HepG2 (cell line): Measurements from ENCODE around the gene PCDHB7. TPM values are rescaled to one million over a fixed set of nuclear protein-coding genes. Genes with fewer than 3 reads are reported as not detected.
A peak's percentile ranks its signal among the peaks of the same experiment; 100 is the strongest.
"Not testable (repeated sequence)": the region's sequence is repeated elsewhere in the genome, so short reads cannot be mapped to it uniquely, and the experiment has no call there.

ENCODE experiments used
- ATAC-seq: fragments of 200-7000 bp; cut with Tn5 transposase; 3 replicates; pipeline ENCODE4 v1.9.1; 2020; ENCODE audit warnings: mild to moderate bottlenecking, moderate library complexity
- BruUV-seq: library from RNA; stranded (reverse); fragments of 400-500 nt; replicated peaks from 2 replicates; lab custom pipeline; 2021; lab: Mats Ljungman, UMichigan
- CTCF ChIA-PET: fragments of 300-600 bp; formaldehyde crosslinking; extraction: SDS; loops from one replicate; lab custom pipeline; 2021; ENCODE audit warnings: low total read pairs, inconsistent platforms, low intra/inter-chr PET ratio; lab: Yijun Ruan, JAX
- POLR2A ChIA-PET: fragments of 350-600 bp; sonication (Branson Sonifier 250); formaldehyde crosslinking; loops from one replicate; lab custom pipeline; 2020; ENCODE audit warnings: antibody characterized with exemption, inconsistent platforms; lab: Yijun Ruan, JAX
- DNase-seq: peaks from one replicate; pipeline ENCODE4 v3.0.0-alpha.2; 2015; ENCODE audit warnings: low spot score
- FAIRE-seq: peaks from 3 replicates; lab custom pipeline; 2011; peaks lifted over from hg19 to GRCh38; lab: Jason Lieb, UNC
- H2AFZ ChIP-seq: one replicate; pipeline ENCODE4 v1.6.1; 2011; ENCODE audit warnings: low read length, inconsistent platforms
- H3K27ac ChIP-seq: fragments of 300-600 bp; 3 replicates; pipeline ENCODE4 v1.8.0; 2011; ENCODE audit warnings: mixed run types, mild to moderate bottlenecking, mixed read lengths, low read length, inconsistent platforms; ENCODE audit not compliant: insufficient read depth; ENCODE audit errors: extremely low read length
- H3K27me3 ChIP-seq, 2 experiments: fragments of 200-600 bp in 1 of 2; 2 replicates in 1 of 2; 3 replicates in 1 of 2; pipeline versions ENCODE4 v1.6.0 to v1.8.0; 2011; ENCODE audit warnings: low read length in 2 of 2, mild to moderate bottlenecking in 2 of 2, moderate library complexity in 2 of 2, inconsistent platforms in 1 of 2; ENCODE audit not compliant: insufficient read depth in 2 of 2, control insufficient read depth in 1 of 2
- H3K36me3 ChIP-seq, 2 experiments: fragments of 200-600 bp in 1 of 2; replicated peaks in 1 of 2; 2 replicates in 1 of 2; 3 replicates in 1 of 2; pipeline versions ENCODE4 v1.5.1 to v1.8.0; 2011; ENCODE audit warnings: low read length in 2 of 2, inconsistent platforms in 1 of 2; ENCODE audit not compliant: insufficient read depth in 2 of 2, control insufficient read depth in 1 of 2
- H3K4me1 ChIP-seq: 2 replicates; pipeline ENCODE4 v1.5.1; 2012; ENCODE audit warnings: low read length, inconsistent platforms; ENCODE audit not compliant: insufficient read depth
- H3K4me2 ChIP-seq: 2 replicates; pipeline ENCODE4 v1.6.0; 2011; ENCODE audit warnings: low read depth, low read length, inconsistent platforms
- H3K4me3 ChIP-seq, 3 experiments: fragments of 200-600 bp in 1 of 3; sonication (generic), shearing (Covaris generic) in 1 of 3; replicated peaks in 1 of 3; 2 replicates each; pipeline ENCODE4 v1.5.1; 2011 to 2016; ENCODE audit warnings: low read length in 3 of 3, inconsistent platforms in 2 of 3, low read depth in 2 of 3, mild to moderate bottlenecking in 2 of 3, control low read depth in 1 of 3, mixed read lengths in 1 of 3; ENCODE audit not compliant: insufficient read depth in 1 of 3
- H3K79me2 ChIP-seq: one replicate; pipeline ENCODE4 v1.6.1; 2011; ENCODE audit warnings: low read length, inconsistent platforms; ENCODE audit not compliant: insufficient read depth
- H3K9ac ChIP-seq: 2 replicates; pipeline ENCODE4 v1.6.0; 2011; ENCODE audit warnings: mild to moderate bottlenecking, low read depth, low read length, inconsistent platforms; ENCODE audit not compliant: insufficient read depth
- H3K9me3 ChIP-seq: 2 replicates; pipeline ENCODE4 v1.5.1; 2012; ENCODE audit warnings: mild to moderate bottlenecking, low read length
- H4K20me1 ChIP-seq: 2 replicates; pipeline ENCODE4 v1.6.0; 2011; ENCODE audit warnings: inconsistent platforms, mild to moderate bottlenecking, low read length, moderate library complexity; ENCODE audit not compliant: insufficient read depth
- SMC3 ChIP-seq: IDR thresholded peaks from 2 replicates; pipeline ENCODE4 v1.6.1; 2011; ENCODE audit warnings: low read length, improper control_type of control experiment
- WGBS: methylation state at CpG from one replicate; pipeline ENCODE4 v1.1.6; 2017; ENCODE audit warnings: low lambda C conversion rate; 5-methylcytosine and 5-hydroxymethylcytosine counted together
- in situ Hi-C: cut with HindIII; loops from 2 replicates; pipeline ENCODE4 v1.10.0; 2017; ENCODE audit warnings: low pct_unique_long_range_greater_than_20kb; ENCODE audit not compliant: extremely low pct_ligation_motif_present
- intact Hi-C: fragments of 100-400 bp; cut with micrococcal nuclease; formaldehyde crosslinking; loops from one replicate; pipeline ENCODE4 v1.10.0; 2022; ENCODE audit not compliant: unreplicated experiment
- polyA plus RNA-seq, 8 experiments: library from polyadenylated mRNA; depleted of rRNA in 3 of 8; stranded (reverse) in 7 of 8; unstranded in 1 of 8; fragments of >200 nt; fragmentation: Illumina TruSeq in 4 of 8; extraction: Trizol in 4 of 8; gene quantifications; 2 replicates each; pipeline versions ENCODE4 v1.2.1 to v1.2.3, GENCODE V29; 2011 to 2016; ENCODE audit warnings: low read depth in 4 of 8, missing spikeins in 1 of 8, mixed read lengths in 1 of 8; ENCODE audit not compliant: insufficient read depth in 1 of 8
- total RNA-seq, 5 experiments: library from RNA; depleted of rRNA; stranded (reverse); fragments of >200 nt; fragmentation: Illumina TruSeq; extraction: Trizol; gene quantifications; 2 replicates each; pipeline ENCODE4 v1.2.3, GENCODE V29; 2016; ENCODE audit warnings: low read depth in 1 of 5
- TF ChIP-seq, protein P1 (sequence below): sonication (generic); formaldehyde crosslinking; IDR thresholded peaks from 2 replicates; pipeline ENCODE4 v1.5.0; 2020; ENCODE audit warnings: mild to moderate bottlenecking, missing genetic modification reagents, moderate library complexity

PCDHB7 gene
- total and polyA plus RNA-seq, 2 of the 13 experiments (the other 11 are each of a cell fraction or from before 2014, with no cell fraction given), result 0.02 to 0.03 TPM

DNA sequence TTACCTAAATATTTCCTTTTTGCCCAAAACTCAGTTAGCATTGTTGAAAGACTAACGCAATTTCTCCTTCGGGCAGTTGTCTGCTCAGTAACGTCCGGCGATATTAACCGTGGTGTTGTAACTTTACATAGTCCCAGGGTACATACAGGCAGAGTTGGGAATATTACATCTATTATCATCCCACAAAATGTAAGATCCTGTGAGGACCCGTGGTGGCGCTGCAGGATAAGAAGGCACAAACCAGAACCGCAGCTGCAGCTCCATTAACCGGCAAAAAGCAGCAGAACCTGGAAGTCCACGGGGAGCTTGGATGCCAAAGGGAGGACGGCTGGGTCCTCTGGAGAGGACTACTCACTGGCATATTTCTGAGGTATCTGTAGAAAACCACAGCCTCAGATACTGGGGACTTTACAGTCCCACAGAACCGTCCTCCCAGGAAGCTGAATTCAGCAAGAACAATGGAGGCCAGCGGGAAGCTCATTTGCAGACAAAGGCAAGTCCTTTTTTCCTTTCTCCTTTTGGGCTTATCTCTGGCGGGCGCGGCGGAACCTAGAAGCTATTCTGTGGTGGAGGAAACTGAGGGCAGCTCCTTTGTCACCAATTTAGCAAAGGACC is 5.2 kb downstream of the PCDHB7 start, which contains the start of gene PCDHB8:
PCDHB8 (plus strand) TSS at position 214 of the 615 bp plus-strand sequence; CDS start at position 459, 245 bp downstream.
- WGBS, result 27% methylated on average over 13 of the region's 18 CpGs
- DNase-seq, result peak; percentile 25
- peak within 1 kb of the TSS in 1 of 3 experiments; percentile 23; a peak in 1 of 6 replicates for H3K4me3 ChIP-seq
- H3K27ac ChIP-seq, H3K4me2 ChIP-seq, H3K9ac ChIP-seq, H3K4me1 ChIP-seq, H3K79me2 ChIP-seq: not testable (repeated sequence)
- TF ChIP-seq, protein P1, sequence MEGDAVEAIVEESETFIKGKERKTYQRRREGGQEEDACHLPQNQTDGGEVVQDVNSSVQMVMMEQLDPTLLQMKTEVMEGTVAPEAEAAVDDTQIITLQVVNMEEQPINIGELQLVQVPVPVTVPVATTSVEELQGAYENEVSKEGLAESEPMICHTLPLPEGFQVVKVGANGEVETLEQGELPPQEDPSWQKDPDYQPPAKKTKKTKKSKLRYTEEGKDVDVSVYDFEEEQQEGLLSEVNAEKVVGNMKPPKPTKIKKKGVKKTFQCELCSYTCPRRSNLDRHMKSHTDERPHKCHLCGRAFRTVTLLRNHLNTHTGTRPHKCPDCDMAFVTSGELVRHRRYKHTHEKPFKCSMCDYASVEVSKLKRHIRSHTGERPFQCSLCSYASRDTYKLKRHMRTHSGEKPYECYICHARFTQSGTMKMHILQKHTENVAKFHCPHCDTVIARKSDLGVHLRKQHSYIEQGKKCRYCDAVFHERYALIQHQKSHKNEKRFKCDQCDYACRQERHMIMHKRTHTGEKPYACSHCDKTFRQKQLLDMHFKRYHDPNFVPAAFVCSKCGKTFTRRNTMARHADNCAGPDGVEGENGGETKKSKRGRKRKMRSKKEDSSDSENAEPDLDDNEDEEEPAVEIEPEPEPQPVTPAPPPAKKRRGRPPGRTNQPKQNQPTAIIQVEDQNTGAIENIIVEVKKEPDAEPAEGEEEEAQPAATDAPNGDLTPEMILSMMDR (CRISPR knock-in tag), result peak; percentile 44
- TF ChIP-seq SMC3, result peak; percentile 4; the same call in 1 of the 2 replicates
- TF ChIP-seq, all 625 proteins: peak for 2; not testable (repeated sequence) for 623
- peak; percentile 66 for FAIRE-seq
- BruUV-seq, in situ Hi-C loops, H3K36me3 ChIP-seq, H3K27me3 ChIP-seq, intact Hi-C loops, POLR2A ChIA-PET, H3K9me3 ChIP-seq, H4K20me1 ChIP-seq, H2AFZ ChIP-seq: not testable (repeated sequence)
- CTCF ChIA-PET, result interaction anchor here (1.0 kb wide), 1 partner anchor 9 kb away, joined by 3 read pairs; the partner anchor contains the start of gene PCDHB9
- peak; percentile 91 for ATAC-seq

DNA sequence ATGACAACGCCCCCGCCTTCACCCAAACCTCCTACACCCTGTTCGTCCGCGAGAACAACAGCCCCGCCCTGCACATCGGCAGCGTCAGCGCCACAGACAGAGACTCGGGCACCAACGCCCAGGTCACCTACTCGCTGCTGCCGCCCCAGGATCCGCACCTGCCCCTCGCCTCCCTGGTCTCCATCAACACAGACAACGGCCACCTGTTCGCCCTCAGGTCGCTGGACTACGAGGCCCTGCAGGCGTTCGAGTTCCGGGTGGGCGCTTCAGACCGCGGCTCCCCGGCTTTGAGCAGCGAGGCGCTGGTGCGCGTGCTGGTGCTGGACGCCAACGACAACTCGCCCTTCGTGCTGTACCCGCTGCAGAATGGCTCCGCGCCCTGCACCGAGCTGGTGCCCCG is 6.9 kb downstream of the PCDHB7 start:
- H3K36me3 ChIP-seq, H3K27me3 ChIP-seq, DNase-seq, POLR2A ChIA-PET, H3K9me3 ChIP-seq, H3K4me2 ChIP-seq, ATAC-seq, intact Hi-C loops, BruUV-seq, H2AFZ ChIP-seq, H3K79me2 ChIP-seq, in situ Hi-C loops, H3K4me3 ChIP-seq, H3K27ac ChIP-seq, H3K9ac ChIP-seq, H4K20me1 ChIP-seq, H3K4me1 ChIP-seq, FAIRE-seq: not testable (repeated sequence)
- 87% methylated on average over 17 of the region's 39 CpGs for WGBS
- CTCF ChIA-PET, result interaction anchor here (1.0 kb wide), 1 partner anchor 30 kb away, joined by 3 read pairs; the partner anchor contains the start of gene PCDHB6

DNA sequence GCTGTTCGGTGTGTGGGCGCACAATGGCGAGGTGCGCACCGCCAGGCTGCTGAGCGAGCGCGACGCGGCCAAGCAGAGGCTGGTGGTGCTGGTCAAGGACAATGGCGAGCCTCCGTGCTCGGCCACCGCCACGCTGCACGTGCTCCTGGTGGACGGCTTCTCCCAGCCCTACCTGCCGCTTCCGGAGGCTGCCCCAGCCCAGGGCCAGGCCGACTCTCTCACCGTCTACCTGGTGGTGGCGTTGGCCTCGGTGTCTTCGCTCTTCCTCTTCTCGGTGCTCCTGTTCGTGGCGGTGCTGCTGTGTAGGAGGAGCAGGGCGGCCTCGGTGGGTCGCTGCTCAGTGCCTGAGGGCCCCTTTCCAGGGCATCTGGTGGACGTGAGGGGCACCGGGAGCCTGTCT is 7.4 kb downstream of the PCDHB7 start:
- in situ Hi-C loops, result not testable (repeated sequence)

More for the DNA sequence above, 7.4 kb downstream of the PCDHB7 start:
- FAIRE-seq, H3K4me2 ChIP-seq, CTCF ChIA-PET, H2AFZ ChIP-seq, H3K27ac ChIP-seq, ATAC-seq, H3K9me3 ChIP-seq, H3K27me3 ChIP-seq, H3K4me1 ChIP-seq, DNase-seq, BruUV-seq, H3K79me2 ChIP-seq, H3K9ac ChIP-seq, POLR2A ChIA-PET, intact Hi-C loops, H3K36me3 ChIP-seq, H3K4me3 ChIP-seq, H4K20me1 ChIP-seq: not testable (repeated sequence)
- WGBS, result 55% methylated on average over 9 of the region's 32 CpGs
